Measurements from ENCODE around the gene ADGRL1.

DNA sequence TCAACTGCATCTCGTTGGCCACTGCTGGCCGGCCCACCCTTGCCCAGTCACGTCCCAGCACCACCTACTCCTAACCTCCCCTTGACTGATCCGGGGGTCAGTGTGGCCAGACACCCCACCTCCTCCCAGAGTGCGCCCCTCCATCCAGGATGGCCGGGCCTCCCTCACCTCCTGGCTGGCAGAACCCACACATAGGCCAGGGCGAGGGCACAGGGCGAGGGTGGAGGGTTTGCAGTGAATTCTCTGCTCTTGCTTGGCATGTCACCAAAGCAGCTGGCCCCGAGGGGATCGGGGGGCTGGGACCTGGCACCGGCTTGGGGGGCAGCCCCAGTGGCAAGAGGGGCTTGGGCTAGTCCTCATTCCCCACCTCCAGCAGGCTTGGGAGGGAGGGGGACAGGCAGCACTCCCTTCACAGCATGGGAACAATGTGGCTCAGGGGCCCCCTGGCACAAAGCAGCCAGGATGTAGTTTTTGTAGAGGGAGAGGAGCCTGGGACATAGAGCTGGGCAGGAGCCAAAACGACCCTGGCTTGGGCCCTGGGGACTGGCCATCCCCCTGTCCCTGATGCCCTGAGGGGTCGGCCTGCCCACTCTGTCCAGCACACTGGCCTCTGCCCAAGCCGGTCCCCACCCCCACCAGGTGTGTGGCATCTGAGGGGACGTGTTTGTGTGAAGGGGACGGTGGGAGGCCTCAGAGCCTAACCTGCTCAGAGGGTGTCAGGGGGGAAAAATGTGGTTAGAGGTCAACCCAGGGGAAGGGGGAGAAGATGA is 41.1 kb downstream of the ADGRL1 start:
- TF ChIP-seq, protein P1, sequence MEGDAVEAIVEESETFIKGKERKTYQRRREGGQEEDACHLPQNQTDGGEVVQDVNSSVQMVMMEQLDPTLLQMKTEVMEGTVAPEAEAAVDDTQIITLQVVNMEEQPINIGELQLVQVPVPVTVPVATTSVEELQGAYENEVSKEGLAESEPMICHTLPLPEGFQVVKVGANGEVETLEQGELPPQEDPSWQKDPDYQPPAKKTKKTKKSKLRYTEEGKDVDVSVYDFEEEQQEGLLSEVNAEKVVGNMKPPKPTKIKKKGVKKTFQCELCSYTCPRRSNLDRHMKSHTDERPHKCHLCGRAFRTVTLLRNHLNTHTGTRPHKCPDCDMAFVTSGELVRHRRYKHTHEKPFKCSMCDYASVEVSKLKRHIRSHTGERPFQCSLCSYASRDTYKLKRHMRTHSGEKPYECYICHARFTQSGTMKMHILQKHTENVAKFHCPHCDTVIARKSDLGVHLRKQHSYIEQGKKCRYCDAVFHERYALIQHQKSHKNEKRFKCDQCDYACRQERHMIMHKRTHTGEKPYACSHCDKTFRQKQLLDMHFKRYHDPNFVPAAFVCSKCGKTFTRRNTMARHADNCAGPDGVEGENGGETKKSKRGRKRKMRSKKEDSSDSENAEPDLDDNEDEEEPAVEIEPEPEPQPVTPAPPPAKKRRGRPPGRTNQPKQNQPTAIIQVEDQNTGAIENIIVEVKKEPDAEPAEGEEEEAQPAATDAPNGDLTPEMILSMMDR (IDR thresholded peaks at IDR 0.05): no peak
- no peak for TF ChIP-seq POLR2A (IDR thresholded peaks at IDR 0.05)
- TF ChIP-seq POLR2AphosphoS5 (IDR thresholded peaks at IDR 0.05): no peak
- no peak for TF ChIP-seq EP300 (IDR thresholded peaks at IDR 0.05)

All from stomach (tissue), 4 donors.